H1 (cell line): Measurements from ENCODE around the gene RBM4. TPM values are rescaled to one million over a fixed set of nuclear protein-coding genes. Genes with fewer than 3 reads are reported as not detected.

Experiments used
- CEBPB ChIP-seq: IDR thresholded peaks from 2 replicates; pipeline ENCODE4 v1.6.1; 2012; ENCODE audit warnings: low read depth, low read length
- CTBP2 ChIP-seq: IDR thresholded peaks from 2 replicates; pipeline ENCODE4 v1.7.0; 2011; ENCODE audit warnings: borderline replicate concordance, mild to moderate bottlenecking, moderate library complexity, mixed read lengths, low read length; ENCODE audit not compliant: insufficient read depth, insufficient read length
- MAX ChIP-seq: IDR thresholded peaks from 2 replicates; pipeline ENCODE4 v1.6.1; 2012; ENCODE audit warnings: inconsistent platforms
- RFX5 ChIP-seq: IDR thresholded peaks from 2 replicates; pipeline ENCODE4 v1.6.1; 2011; ENCODE audit warnings: low read depth, low read length, improper control_type of control experiment, borderline replicate concordance
- SIRT6 ChIP-seq: IDR thresholded peaks from one replicate; pipeline ENCODE4 v1.7.1; 2012; ENCODE audit warnings: low read length, inconsistent platforms
- TCF12 ChIP-seq: IDR thresholded peaks from 2 replicates; pipeline ENCODE4 v1.6.1; 2011; ENCODE audit warnings: low read depth, mild to moderate bottlenecking, low read length
- polyA plus RNA-seq, 7 experiments: library from polyadenylated mRNA; depleted of rRNA in 3 of 7; stranded (reverse) in 5 of 7; unstranded in 2 of 7; fragments of >200 nt in 5 of 7; fragments of 200-250 nt in 2 of 7; gene quantifications; 1 replicate in 5 of 7; 2 replicates in 1 of 7; 4 replicates in 1 of 7; pipeline versions ENCODE4 v1.2.1 to v1.2.3, GENCODE V29; 2011 to 2013; ENCODE audit warnings: missing spikeins in 2 of 7, mixed read lengths in 2 of 7
- total RNA-seq: library from RNA; stranded (reverse); fragmentation: NEBNext Ultra II Directional; extraction: Animal tissue kit (Norgen Biotek cat#: 25700); gene quantifications from 2 replicates; pipeline ENCODE4 v1.2.1, GENCODE V29; 2021

Gene RBM4
- total and polyA plus RNA-seq, 2 of the 8 experiments (the other 6 are each of a cell fraction or from before 2014, with no cell fraction given), result 192 to 330 TPM

- no peak for TF ChIP-seq MAX
- TF ChIP-seq CEBPB, result no peak
- no peak for TF ChIP-seq SIRT6
- no peak for TF ChIP-seq CTBP2
- no peak for TF ChIP-seq TCF12
- no peak for TF ChIP-seq RFX5
Observed at GRCh38 chr11:66600219-66600618, 38.3 kb upstream of the RBM4 start (continued).
